Measurements from ENCODE around the gene TLR6. TPM values are rescaled to one million over a fixed set of nuclear protein-coding genes. Genes with fewer than 3 reads are reported as not detected.

TLR6 gene
- polyA plus RNA-seq, 1 of the 3 experiments (the other 2 are of a cell fraction): 0.10 TPM

GRCh38 chr4:38787693-38788092 is 68.9 kb downstream of the TLR6 start:
- TF ChIP-seq GATA2 (CRISPR knock-in tag; IDR thresholded peaks at IDR 0.05) (no peak), EZH2phosphoT487 (IDR thresholded peaks at IDR 0.05; ENCODE audit: borderline replicate concordance, low read depth) (no peak)
- Histone ChIP-seq H3K4me2 (no peak overlapping the region), H3K36me3 (replicated peaks in 1 of 2; ENCODE audit: control insufficient read depth in 1 of 2, insufficient read depth in 2 of 2, low read length in 1 of 2) (no peaks in the 10 kb centered on the region), H3K9me3 (no peaks in the 10 kb centered on the region), H3K79me2 (ENCODE audit: insufficient read depth) (no peaks in the 10 kb centered on the region), H3K9ac (no peak overlapping the region), H3K4me1 (ENCODE audit: control insufficient read depth in 1 of 2, insufficient read depth in 2 of 2, low read depth in 1 of 2, low read length in 1 of 2) (no peaks in the 10 kb centered on the region), H3K27me3 (ENCODE audit: insufficient read depth) (no peaks in the 10 kb centered on the region), H4K20me1 (ENCODE audit: insufficient read depth) (no peaks in the 10 kb centered on the region), H2AFZ (ENCODE audit: low read depth) (no peak overlapping the region), H3F3A (replicated peaks; ENCODE audit: insufficient read depth) (no peaks in the 10 kb centered on the region), H3K4me3 (ENCODE audit: low read depth in 2 of 2, low read length in 1 of 2) (no peak overlapping the region), H3K27ac (ENCODE audit: low read depth in 2 of 2, low read length in 1 of 2) (no peak overlapping the region), H3K9me2 (no peaks in the 10 kb centered on the region)
- 44% methylated on average over 4 of the region's 4 CpGs for whole genome bisulfite sequencing (ENCODE audit: low lambda C conversion rate)
- ChIA-PET POLR2A (no interaction called here), CTCF (interaction anchor here (8.0 kb wide), 1 partner anchor 27 kb away, joined by 88 read pairs; no protein-coding TSS in a partner anchor)
- no peak for DNase-seq

GRCh38 chr4:38785901-38786402 is 70.7 kb downstream of the TLR6 start:
- ChIA-PET POLR2A (no interaction called here), CTCF (interaction anchor here (0.9 to 8.0 kb wide), 6 partner anchors 17 to 606 kb away, joined by 3 to 88 read pairs (median 5); no protein-coding TSS in a partner anchor)
- no peaks in the 10 kb centered on the region for H3K9me3 ChIP-seq
- no peak overlapping the region for H3K4me2 ChIP-seq
- no peak overlapping the region for H2AFZ ChIP-seq (ENCODE audit: low read depth)
- no peak overlapping the region for H3K27ac ChIP-seq (ENCODE audit: low read depth in 2 of 2, low read length in 1 of 2)
- H3K36me3 ChIP-seq (replicated peaks in 1 of 2; ENCODE audit: control insufficient read depth in 1 of 2, insufficient read depth in 2 of 2, low read length in 1 of 2): no peaks in the 10 kb centered on the region
- no peak overlapping the region for H3K9ac ChIP-seq
- no peak for TF ChIP-seq TEAD4 (IDR thresholded peaks at IDR 0.05; ENCODE audit: borderline replicate concordance, insufficient read depth)
- no peak for TF ChIP-seq USF1 (IDR thresholded peaks at IDR 0.05; ENCODE audit: borderline replicate concordance, low read depth)
- no peak for TF ChIP-seq MXI1 (IDR thresholded peaks at IDR 0.05; ENCODE audit: low read depth, low read length)
- no peak for TF ChIP-seq REST (IDR thresholded peaks at IDR 0.05; ENCODE audit: low read depth, low read length)
- TF ChIP-seq CHD2 (IDR thresholded peaks at IDR 0.05; ENCODE audit: low read length, partially characterized antibody): no peak
- H3K4me3 ChIP-seq (ENCODE audit: low read depth in 2 of 2, low read length in 1 of 2): no peak overlapping the region
- H3K27me3 ChIP-seq (ENCODE audit: insufficient read depth): peaks cover 5% of the 10 kb centered on the region; the same call in 1 of the 2 replicates
- DNase-seq: no peak
- no peaks in the 10 kb centered on the region for H3F3A ChIP-seq (replicated peaks; ENCODE audit: insufficient read depth)
- H3K9me2 ChIP-seq: no peaks in the 10 kb centered on the region
- H4K20me1 ChIP-seq (ENCODE audit: insufficient read depth): no peaks in the 10 kb centered on the region
- H3K4me1 ChIP-seq (ENCODE audit: control insufficient read depth in 1 of 2, insufficient read depth in 2 of 2, low read depth in 1 of 2, low read length in 1 of 2): no peaks in the 10 kb centered on the region
- no peaks in the 10 kb centered on the region for H3K79me2 ChIP-seq (ENCODE audit: insufficient read depth)
- 87% methylated on average over 8 of the region's 8 CpGs for WGBS (ENCODE audit: low lambda C conversion rate)

Measured in SK-N-SH (cell line).